GM19043 (cell line): ENCODE measurements around the gene INPPL1.

ENCODE experiments used
- ATAC-seq: cut with Tn5 transposase; IDR thresholded peaks from one replicate; pipeline ENCODE4 v1.9.1; 2021; ENCODE audit warnings: low read depth; ENCODE audit not compliant: unreplicated experiment

The INPPL1 gene

DNA sequence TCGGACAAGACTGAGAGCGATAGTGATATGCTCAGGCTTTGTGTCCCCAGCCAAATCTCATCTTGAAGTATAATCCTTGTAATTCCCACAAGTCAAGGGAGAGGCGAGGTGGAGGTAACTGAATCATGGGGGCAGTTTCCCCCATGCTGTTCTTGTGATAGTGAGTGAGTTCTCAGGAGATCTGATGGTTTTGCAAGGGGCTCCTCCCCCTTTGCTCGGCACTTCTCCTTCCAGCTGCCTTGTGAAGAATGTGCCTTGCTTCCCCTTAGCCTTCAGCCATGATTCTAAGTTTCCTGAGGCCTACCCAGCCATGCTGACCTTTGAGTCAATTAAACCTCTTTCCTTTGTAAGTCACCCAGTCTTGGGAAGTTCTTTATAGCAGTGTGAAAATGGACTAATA is 15.5 kb upstream of the INPPL1 start:
- ATAC-seq: no peak

DNA sequence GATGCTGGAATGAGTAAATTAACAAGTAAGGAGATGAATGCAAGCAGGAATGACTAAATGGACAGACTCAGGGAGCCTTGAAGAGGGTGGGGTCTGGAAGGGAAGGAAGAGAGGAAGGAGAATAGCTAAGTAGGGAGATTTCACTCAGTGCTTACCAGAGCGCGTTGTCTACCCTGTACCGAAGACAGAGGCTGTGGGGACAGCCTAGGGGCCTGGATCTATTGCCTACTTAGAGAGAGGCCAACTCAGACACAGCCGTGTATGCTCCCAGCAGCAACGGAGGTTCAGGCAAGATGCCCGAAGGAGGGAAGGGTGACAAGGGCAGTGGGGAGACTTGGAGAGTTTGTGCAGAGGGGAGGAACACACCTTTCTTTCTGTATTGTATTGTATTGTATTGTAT is 7.9 kb upstream of the INPPL1 start, which contains the start of gene FOLR2:
Gene FOLR2 (plus strand): TSS at position 157 of the 400 bp plus-strand sequence. CDS start 1,791 bp downstream, outside the sequence.
- ATAC-seq: no peak

DNA sequence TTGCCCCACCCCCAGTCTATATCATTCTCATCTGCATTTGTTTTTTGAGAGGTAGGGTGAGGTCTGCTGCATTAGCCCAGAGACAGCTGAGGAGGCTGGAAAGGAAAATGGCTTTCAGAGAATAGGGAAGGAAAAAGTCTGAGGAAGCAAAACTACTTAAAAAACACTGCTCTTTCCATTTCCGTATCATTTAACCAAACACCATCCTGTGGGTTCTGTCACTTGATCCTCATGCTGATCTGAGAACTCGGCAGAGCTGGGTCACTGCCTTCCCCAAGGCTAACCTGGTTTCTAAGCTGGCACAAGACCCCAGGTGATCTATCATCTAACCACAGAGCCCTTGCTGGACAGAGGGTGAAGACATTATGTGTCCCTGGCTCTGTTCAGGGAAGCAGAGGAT is 6.7 kb upstream of the INPPL1 start:
- ATAC-seq: no peak

DNA sequence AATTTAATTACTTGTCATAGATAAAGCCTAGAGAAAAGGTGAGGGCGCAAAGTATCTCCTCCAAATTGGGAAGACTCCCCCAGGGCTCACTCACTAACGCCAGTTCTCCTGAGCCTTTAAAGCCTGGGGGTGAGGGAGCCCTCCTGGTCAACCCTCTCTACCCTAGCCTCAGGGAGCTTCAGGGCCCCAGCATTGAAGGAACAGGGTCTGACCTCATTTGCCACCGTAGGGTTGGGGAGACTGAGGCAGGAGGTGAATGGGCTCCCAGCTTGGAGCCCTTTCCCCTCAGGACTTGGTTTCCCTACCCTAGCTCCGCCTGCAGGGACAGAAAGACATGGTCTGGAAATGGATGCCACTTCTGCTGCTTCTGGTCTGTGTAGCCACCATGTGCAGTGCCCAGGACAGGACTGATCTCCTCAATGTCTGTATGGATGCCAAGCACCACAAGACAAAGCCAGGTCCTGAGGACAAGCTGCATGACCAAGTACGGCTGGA is 6.3 kb upstream of the INPPL1 start:
- ATAC-seq: no peak

- no peak for ATAC-seq
These were observed 3.7 kb upstream of the INPPL1 start for GRCh38 chr11:72220696-72221363.

GRCh38 chr11:72221386-72222075 is 3.0 kb upstream of the INPPL1 start:
- ATAC-seq: no peak

- ATAC-seq: no peak
These were observed 2.3 kb upstream of the INPPL1 start for GRCh38 chr11:72222106-72222891.

GRCh38 chr11:72222907-72223614 is 1.5 kb upstream of the INPPL1 start:
- ATAC-seq: peak; percentile 51

DNA sequence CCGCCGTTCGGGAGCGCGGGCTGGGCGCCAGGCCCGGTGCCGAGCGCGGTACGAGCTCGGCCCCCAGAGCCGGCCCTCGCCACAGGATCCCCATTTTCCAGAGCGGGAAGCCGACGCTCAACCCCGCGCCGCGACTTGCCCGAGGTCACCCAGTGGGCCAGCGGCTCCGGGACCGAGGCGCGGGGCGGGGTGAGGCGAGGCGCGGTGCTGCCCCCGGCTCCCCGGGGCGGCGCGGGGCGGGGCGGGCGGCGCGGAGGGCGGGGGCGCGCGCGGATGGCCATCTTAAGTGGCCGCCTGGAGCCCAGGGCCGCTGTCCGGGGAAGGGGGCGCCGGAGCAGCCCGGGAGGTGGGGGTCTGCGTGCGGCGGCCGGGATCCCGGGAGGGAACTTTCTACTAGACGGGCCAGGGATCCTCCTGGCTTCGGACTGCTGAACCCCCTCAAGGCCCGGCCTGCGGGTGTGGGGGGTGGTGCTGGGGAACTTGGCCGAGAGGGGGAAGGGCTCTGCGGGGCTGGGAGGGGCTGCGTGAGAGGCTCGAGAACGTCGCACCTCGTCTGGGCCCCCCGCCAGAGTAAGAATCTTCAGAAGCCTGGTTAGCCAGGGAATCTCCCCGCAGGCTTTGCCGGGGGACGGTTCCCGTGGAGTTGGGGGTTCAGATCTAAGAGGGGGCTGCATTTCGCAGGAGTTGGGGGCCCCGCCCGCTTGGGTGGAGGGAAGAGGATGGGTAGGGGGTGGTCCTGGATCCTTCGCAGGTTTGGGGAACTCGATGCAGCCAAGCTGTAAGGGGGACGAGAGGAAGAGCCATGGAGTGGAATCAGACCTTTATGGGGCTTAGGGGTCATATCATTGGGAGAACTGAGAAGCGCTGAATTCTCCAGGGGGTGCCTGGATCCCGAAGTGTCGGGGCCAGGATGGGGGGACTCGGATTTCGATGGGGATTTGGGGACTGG is 678 bp upstream of the INPPL1 start:
- ATAC-seq: peak; percentile 40

GRCh38 chr11:72225411-72225951 is 914 bp downstream of the INPPL1 start:
- no peak for ATAC-seq

GRCh38 chr11:72226701-72227100 is 2.1 kb downstream of the INPPL1 start:
- ATAC-seq: no peak

DNA sequence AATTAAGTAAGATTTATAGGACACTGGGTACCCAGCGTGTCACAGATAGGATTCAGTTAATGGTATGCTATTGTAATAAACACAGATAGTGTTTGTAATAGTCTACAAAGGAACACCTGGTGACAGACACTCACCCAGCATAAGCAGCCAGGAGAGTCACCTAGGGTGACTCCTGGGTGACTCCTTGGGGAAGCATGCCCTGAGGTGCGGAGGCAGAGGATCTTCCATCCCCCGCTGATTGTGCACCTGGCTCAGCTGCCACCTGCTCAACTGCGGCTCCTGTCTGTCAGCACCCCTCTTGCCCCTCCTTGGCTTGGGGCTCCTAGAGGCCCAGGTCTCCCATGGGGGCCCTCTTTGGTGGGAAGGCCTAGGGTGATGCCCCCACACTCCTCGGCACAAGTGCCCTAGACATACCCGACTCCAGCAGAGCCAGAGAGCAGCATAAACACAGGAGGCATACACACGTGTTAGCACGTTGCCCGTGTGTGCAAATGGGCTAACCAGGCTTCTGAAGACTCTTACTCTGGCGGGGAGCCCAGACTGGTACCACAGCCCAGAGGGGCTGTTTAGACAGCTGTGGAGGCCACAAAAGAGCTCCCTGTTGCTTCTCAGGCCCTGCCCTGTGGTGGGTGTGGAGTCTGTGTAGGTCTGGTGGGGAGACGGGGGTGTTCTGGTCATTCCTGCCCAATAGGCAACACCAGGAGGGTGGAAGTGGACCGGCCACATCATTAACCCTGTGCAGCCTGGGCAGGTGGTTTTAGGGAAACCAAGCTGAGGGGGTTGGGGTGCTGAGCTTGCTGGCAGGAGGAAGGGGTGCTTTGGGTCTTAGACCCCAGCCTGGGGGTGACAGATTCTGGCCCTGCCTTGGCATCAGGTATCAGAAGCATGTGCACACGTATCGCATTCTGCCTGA is 3.0 kb downstream of the INPPL1 start:
- no peak for ATAC-seq

GRCh38 chr11:72228229-72228843 is 3.8 kb downstream of the INPPL1 start:
- no peak for ATAC-seq

- no peak for ATAC-seq
These were observed 4.3 kb downstream of the INPPL1 start for GRCh38 chr11:72228844-72229231.

GRCh38 chr11:72229336-72229924 is 4.9 kb downstream of the INPPL1 start:
- ATAC-seq: no peak

DNA sequence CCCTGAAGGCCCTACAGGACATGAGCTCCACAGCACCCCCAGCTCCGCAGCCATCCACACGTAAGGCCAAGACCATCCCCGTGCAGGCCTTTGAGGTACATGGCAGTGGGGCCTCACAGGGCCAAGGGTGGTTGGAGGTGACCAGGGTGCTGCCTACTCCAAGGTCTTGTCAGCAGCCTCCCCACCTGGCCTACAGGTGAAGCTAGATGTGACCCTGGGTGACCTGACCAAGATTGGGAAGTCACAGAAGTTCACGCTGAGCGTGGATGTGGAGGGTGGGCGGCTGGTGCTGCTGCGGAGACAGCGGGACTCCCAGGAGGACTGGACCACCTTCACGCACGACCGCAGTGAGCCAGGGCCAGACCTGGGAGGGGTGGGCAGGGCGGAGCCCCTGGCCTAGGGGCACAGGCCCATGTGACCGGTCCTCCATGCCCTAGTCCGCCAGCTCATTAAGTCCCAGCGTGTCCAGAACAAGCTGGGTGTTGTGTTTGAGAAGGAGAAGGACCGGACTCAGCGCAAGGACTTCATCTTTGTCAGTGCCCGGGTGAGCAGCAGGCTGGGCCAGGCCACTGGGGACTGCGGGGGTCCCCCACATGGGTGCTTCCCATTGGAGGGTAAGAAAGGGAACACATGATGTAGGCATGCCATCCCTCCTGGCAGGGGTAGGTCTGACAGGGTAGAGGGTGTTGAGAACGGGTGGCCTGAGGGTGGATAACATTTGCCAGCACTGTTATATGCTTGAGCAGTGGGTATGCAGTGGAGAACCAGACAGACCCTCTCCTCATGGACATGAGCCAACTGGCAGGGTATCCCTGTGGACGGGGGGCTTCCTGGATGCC is 5.6 kb downstream of the INPPL1 start:
- no peak for ATAC-seq
